IMR-90 (cell line): ENCODE results near the gene ZNF750. TPM values are rescaled to one million over a fixed set of nuclear protein-coding genes. Genes with fewer than 3 reads are reported as not detected.

Experiments used
- ATAC-seq: fragments of 200-7000 bp; cut with Tn5 transposase; 2 replicates; pipeline ENCODE4 v1.9.1; 2020; ENCODE audit warnings: low read depth, mild to moderate bottlenecking, moderate library complexity
- BruUV-seq: library from RNA; stranded (reverse); fragments of 400-500 nt; replicated peaks from 2 replicates; lab custom pipeline; 2021; lab: Mats Ljungman, UMichigan
- CTCF ChIA-PET: fragments of 300-600 bp; formaldehyde crosslinking; extraction: SDS; loops from one replicate; lab custom pipeline; 2021; ENCODE audit warnings: antibody characterized with exemption; lab: Yijun Ruan, JAX
- POLR2A ChIA-PET: fragments of 300-600 bp; sonication (Branson Sonifier 250); formaldehyde crosslinking; loops from one replicate; lab custom pipeline; 2022; ENCODE audit warnings: antibody characterized with exemption; ENCODE audit not compliant: unreplicated experiment; lab: Charles Lee
- DNase-seq: peaks from one replicate; pipeline ENCODE4 v3.0.0; 2013
- H2AFZ ChIP-seq: replicated peaks from 2 replicates; pipeline ENCODE3; 2013; ENCODE audit warnings: low read length, mild to moderate bottlenecking; ENCODE audit not compliant: poor library complexity
- H2AK5ac ChIP-seq: 2 replicates; pipeline ENCODE4 v1.6.1; 2013; ENCODE audit warnings: low read depth, low read length, inconsistent platforms
- H2AK9ac ChIP-seq: replicated peaks from 2 replicates; pipeline ENCODE3; 2013; ENCODE audit warnings: mild to moderate bottlenecking, low read depth, low read length, moderate library complexity; ENCODE audit not compliant: poor library complexity
- H2BK120ac ChIP-seq: 2 replicates; pipeline ENCODE4 v1.6.1; 2013; ENCODE audit warnings: low read depth, low read length, inconsistent platforms
- H2BK15ac ChIP-seq: 3 replicates; pipeline ENCODE4 v1.6.1; 2013; ENCODE audit warnings: low read depth, low read length, inconsistent platforms
- H2BK20ac ChIP-seq: 2 replicates; pipeline ENCODE4 v1.6.1; 2013; ENCODE audit warnings: low read depth, mild to moderate bottlenecking, inconsistent platforms, low read length, moderate library complexity
- H2BK5ac ChIP-seq: 2 replicates; pipeline ENCODE4 v1.6.1; 2013; ENCODE audit warnings: mild to moderate bottlenecking, low read depth, low read length, inconsistent platforms; ENCODE audit not compliant: poor library complexity, severe bottlenecking
- H3K14ac ChIP-seq: replicated peaks from 2 replicates; pipeline ENCODE4 v1.6.1; 2013; ENCODE audit warnings: low read depth, low read length, inconsistent platforms
- H3K18ac ChIP-seq: 2 replicates; pipeline ENCODE4 v1.6.1; 2013; ENCODE audit warnings: low read depth, low read length, control low read depth
- H3K23ac ChIP-seq: 2 replicates; pipeline ENCODE4 v1.6.1; 2013; ENCODE audit warnings: low read depth, low read length, inconsistent platforms
- H3K27ac ChIP-seq: 2 replicates; pipeline ENCODE4 v1.5.1; 2013; ENCODE audit warnings: mild to moderate bottlenecking, control low read depth, low read length; ENCODE audit not compliant: insufficient read depth
- H3K27me3 ChIP-seq: 2 replicates; pipeline ENCODE4 v1.6.1; 2013; ENCODE audit warnings: low read length; ENCODE audit not compliant: control insufficient read depth, insufficient read depth
- H3K36me3 ChIP-seq: 2 replicates; pipeline ENCODE4 v1.6.1; 2013; ENCODE audit warnings: low read length, mixed read lengths; ENCODE audit not compliant: control insufficient read depth, insufficient read depth
- H3K4ac ChIP-seq: 2 replicates; pipeline ENCODE4 v1.6.1; 2013; ENCODE audit warnings: low read depth, low read length, inconsistent platforms
- H3K4me1 ChIP-seq: 2 replicates; pipeline ENCODE4 v1.6.1; 2013; ENCODE audit warnings: low read length, mixed read lengths; ENCODE audit not compliant: control insufficient read depth, insufficient read depth
- H3K4me2 ChIP-seq: 2 replicates; pipeline ENCODE4 v1.6.1; 2013; ENCODE audit warnings: low read depth, mild to moderate bottlenecking, control low read depth, low read length, moderate library complexity
- H3K4me3 ChIP-seq: 2 replicates; pipeline ENCODE4 v1.5.1; 2013; ENCODE audit warnings: low read depth, mild to moderate bottlenecking, control low read depth, low read length, moderate library complexity; ENCODE audit not compliant: insufficient read depth
- H3K56ac ChIP-seq: 2 replicates; pipeline ENCODE4 v1.6.1; 2013; ENCODE audit warnings: low read length, inconsistent platforms; ENCODE audit not compliant: insufficient read depth; ENCODE audit errors: extremely low read depth
- H3K79me1 ChIP-seq, 2 experiments: 2 replicates each; pipeline ENCODE4 v1.6.1; 2013; ENCODE audit warnings: low read length in 2 of 2, inconsistent platforms in 1 of 2, low read depth in 1 of 2
- H3K9ac ChIP-seq: 2 replicates; pipeline ENCODE4 v1.6.1; 2013; ENCODE audit warnings: low read depth, low read length, control low read depth
- H3K9me1 ChIP-seq: 2 replicates; pipeline ENCODE4 v1.6.1; 2013; ENCODE audit warnings: low read length, inconsistent platforms; ENCODE audit not compliant: insufficient read depth
- H3K9me3 ChIP-seq: 2 replicates; pipeline ENCODE4 v1.6.1; 2013; ENCODE audit warnings: low read length; ENCODE audit not compliant: control insufficient read depth, insufficient read depth
- H4K20me1 ChIP-seq: 2 replicates; pipeline ENCODE4 v1.6.1; 2013; ENCODE audit warnings: low read length, inconsistent platforms; ENCODE audit not compliant: insufficient read depth
- H4K5ac ChIP-seq: 2 replicates; pipeline ENCODE4 v1.6.1; 2013; ENCODE audit warnings: mild to moderate bottlenecking, low read depth, low read length, control low read depth
- H4K8ac ChIP-seq, 2 experiments: 2 replicates each; pipeline ENCODE4 v1.6.1; 2013; ENCODE audit warnings: low read depth in 2 of 2, low read length in 2 of 2, control low read depth in 1 of 2, inconsistent platforms in 1 of 2
- H4K91ac ChIP-seq: 2 replicates; pipeline ENCODE4 v1.6.1; 2013; ENCODE audit warnings: low read depth, low read length, inconsistent platforms; ENCODE audit not compliant: insufficient read depth
- BHLHE40 ChIP-seq: fragments of 150-350 bp; IDR thresholded peaks from 2 replicates; pipeline ENCODE4 v1.6.1; 2016; ENCODE audit warnings: mild to moderate bottlenecking, low read depth, low read length
- FOS ChIP-seq: fragments of 150-350 bp; IDR thresholded peaks from 2 replicates; pipeline ENCODE4 v1.6.1; 2016; ENCODE audit warnings: low read depth, low read length
- MXI1 ChIP-seq: IDR thresholded peaks from 2 replicates; pipeline ENCODE4 v1.6.1; 2012; ENCODE audit warnings: low read depth, mild to moderate bottlenecking, low read length, moderate library complexity, borderline replicate concordance
- POLR2A ChIP-seq: IDR thresholded peaks from 2 replicates; pipeline ENCODE4 v1.6.1; 2012; ENCODE audit warnings: mild to moderate bottlenecking, low read depth, low read length
- WGBS, 2 experiments: methylation state at CpG; one replicate each; pipeline versions ENCODE4 v1.1.5 to v1.1.7; 2013; ENCODE audit warnings: missing lambda C conversion rate in 2 of 2; ENCODE audit not compliant: insufficient read length in 1 of 2; ENCODE audit errors: extremely low coverage in 2 of 2; 5-methylcytosine and 5-hydroxymethylcytosine counted together
- dilution Hi-C: fragments of 300-500 bp; cut with HindIII; formaldehyde crosslinking; loops from one replicate; pipeline ENCODE4 v1.14.3; 2018; ENCODE audit warnings: low sequenced_read_pairs; ENCODE audit not compliant: unreplicated experiment
- in situ Hi-C: fragments of 300-500 bp; cut with MboI; formaldehyde crosslinking; loops from 3 replicates; pipeline ENCODE4 v1.14.3; 2019; ENCODE audit warnings: low sequenced_read_pairs, inconsistent platforms, mixed read lengths
- intact Hi-C: fragments of 100-400 bp; cut with micrococcal nuclease; formaldehyde crosslinking; loops from 2 replicates; pipeline ENCODE4 v1.10.0; 2022
- polyA plus RNA-seq, 3 experiments: library from polyadenylated mRNA; depleted of rRNA; stranded (reverse); fragments of >200 nt; gene quantifications; 2 replicates each; pipeline ENCODE4 v1.2.3, GENCODE V29; 2012; ENCODE audit warnings: low replicate concordance in 1 of 3
- total RNA-seq: library from RNA; depleted of rRNA; stranded (reverse); fragments of >200 nt; gene quantifications from 2 replicates; pipeline ENCODE4 v1.2.3, GENCODE V29; 2012

ZNF750 gene
- total and polyA plus RNA-seq, 2 of the 4 experiments (the other 2 are of a cell fraction) = not detected

GRCh38 chr17:82863941-82864712 is 24.3 kb upstream of the ZNF750 start:
- in situ Hi-C loops = no loop called here
- ChIA-PET CTCF (interaction anchor here (0.6 to 1.1 kb wide), 3 partner anchors 12 to 100 kb away, joined by 3 to 5 read pairs (median 3); no protein-coding TSS in a partner anchor), POLR2A (no interaction called here)
- Histone ChIP-seq H2AK9ac (peak overlapping the region; percentile 3), H2BK20ac (no peak overlapping the region), H3K4me1 (peaks cover 32% of the 10 kb centered on the region), H3K9ac (no peak overlapping the region), H4K8ac (peak overlapping the region in 1 of 2 experiments; percentile 6; a peak in 1 of 4 replicates), H3K18ac (no peak overlapping the region), H4K20me1 (peaks cover 7% of the 10 kb centered on the region), H4K91ac (no peak overlapping the region), H3K4me2 (no peak overlapping the region), H2AK5ac (0 out of 2 replicates have a peak overlapping the region, but pooled peaks have one; percentile 59), H3K4me3 (no peak overlapping the region), H3K9me3 (no peaks in the 10 kb centered on the region), H3K4ac (peak overlapping the region; percentile 43; the same call in 1 of the 2 replicates), H2BK120ac (no peak overlapping the region), H3K79me1 (peaks cover 14 to 68% of the 10 kb centered on the region in 2 experiments), H3K36me3 (no peaks in the 10 kb centered on the region), H4K5ac (no peak overlapping the region), H3K23ac (no peak overlapping the region), H2BK5ac (peak overlapping the region; percentile 9), H3K27ac (0 out of 2 replicates have a peak overlapping the region, but pooled peaks have one; percentile 5), H3K9me1 (peaks cover 35% of the 10 kb centered on the region), H3K27me3 (no peaks in the 10 kb centered on the region), H3K14ac (no peak overlapping the region; the same call in 1 of the 2 replicates), H2BK15ac (no peak overlapping the region), H3K56ac (no peak overlapping the region), H2AFZ (peak overlapping the region; percentile 60)
- ATAC-seq = peak; percentile 62
- no TSS peak for BruUV-seq
- dilution Hi-C loops = no loop called here
- 45% methylated on average over 7 of the region's 18 CpGs; no CpG with 5 or more reads in 1 of the 2 experiments for WGBS, 2 experiments
- peak; percentile 91 for DNase-seq
- TF ChIP-seq POLR2A = no peak
- TF ChIP-seq BHLHE40 = peak; percentile 46; the same call in 1 of the 2 replicates
- TF ChIP-seq FOS = peak; percentile 97
- peak; percentile 69; the same call in 1 of the 2 replicates for TF ChIP-seq MXI1
- intact Hi-C loops = no loop called here
